Measurements from ENCODE around the gene ATXN7L1.

- TF ChIP-seq GATA2 (IDR thresholded peaks at IDR 0.05; ENCODE audit: low read depth, low read length) (no peak), GATA3 (IDR thresholded peaks at IDR 0.05; ENCODE audit: low read depth, low read length) (no peak)
Observed at GRCh38 chr7:105872491-105872890, 3.9 kb downstream of the ATXN7L1 start.

Measured in SH-SY5Y (cell line).